Stimulated activated CD4-positive, alpha-beta T cell treated with anti-CD3 and anti-CD28 coated beads, Interleukin-12 subunit alpha, Interleukin-12 subunit beta, amount 100 ng/mL, for 24 hours (primary cell): ENCODE measurements around the gene CSMD2.

Experiments
- DNase-seq, 2 experiments: peaks; one replicate each; pipeline ENCODE4 v3.0.0-alpha.2; 2020; ENCODE audit warnings: low read depth in 2 of 2

CSMD2 gene

DNA sequence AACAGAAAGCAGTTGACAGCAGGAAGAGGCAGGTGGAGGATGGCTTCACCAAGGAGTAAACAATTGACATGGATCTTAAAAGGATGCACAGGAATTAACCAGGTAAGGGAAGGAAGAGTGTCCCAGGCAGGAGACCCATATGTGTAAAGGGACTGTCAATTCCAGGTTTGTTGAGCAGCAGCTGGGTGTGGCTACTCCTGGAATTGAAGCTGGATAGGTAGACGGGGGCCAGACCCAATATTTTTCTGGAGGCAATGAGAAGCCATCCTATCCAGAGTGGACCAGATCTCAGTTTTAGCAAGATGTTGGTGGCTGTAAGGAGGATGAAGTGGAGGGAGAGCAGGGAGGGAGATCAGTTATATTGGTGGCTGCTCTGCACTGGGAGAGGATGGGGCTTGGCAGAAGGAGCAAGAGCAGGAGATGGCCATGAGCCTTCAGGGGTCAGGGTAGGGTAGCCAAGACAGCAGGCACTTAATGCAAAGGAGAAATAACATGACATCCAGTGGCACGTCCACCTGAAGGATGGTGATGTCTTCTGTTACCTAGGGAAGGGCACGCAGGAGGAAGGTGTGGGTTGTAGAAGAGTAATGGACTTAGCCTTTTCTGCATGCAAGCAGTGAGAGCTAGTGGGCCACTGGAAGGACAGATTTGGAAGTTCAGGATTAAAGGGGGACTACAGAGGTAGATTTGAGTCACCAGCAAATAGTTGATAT is 447.9 kb downstream of the CSMD2 start:
- DNase-seq: no peak

DNA sequence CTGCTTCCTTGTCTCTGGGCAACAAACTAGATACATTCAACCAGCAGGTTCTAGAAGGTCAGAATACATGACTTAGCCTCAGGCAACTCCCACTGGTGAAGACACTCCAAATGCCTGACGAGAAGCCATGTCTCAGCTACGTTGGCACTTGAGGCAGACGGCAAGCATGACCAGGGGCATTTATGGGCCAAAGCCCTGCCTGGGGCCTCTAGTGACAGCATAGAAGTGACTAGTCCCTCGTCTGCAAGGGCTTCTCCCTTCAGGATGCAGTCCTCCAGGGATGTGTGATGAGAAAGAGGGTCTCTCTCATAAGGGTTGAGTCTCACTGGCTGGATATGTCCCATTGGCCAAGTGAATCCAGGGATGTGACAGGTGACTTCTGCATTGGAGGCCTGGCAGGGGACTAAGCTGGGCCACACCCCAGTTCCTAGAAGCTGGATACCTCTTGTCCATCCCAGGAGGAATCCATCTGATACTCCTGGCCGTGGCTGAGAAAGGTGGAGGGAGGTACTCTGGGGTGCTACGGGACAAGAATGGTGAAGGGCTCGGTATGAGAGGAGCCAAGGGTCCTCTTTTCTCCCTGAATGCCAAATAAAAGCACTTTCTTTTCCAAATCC is 449.7 kb downstream of the CSMD2 start:
- DNase-seq: no peak

DNA sequence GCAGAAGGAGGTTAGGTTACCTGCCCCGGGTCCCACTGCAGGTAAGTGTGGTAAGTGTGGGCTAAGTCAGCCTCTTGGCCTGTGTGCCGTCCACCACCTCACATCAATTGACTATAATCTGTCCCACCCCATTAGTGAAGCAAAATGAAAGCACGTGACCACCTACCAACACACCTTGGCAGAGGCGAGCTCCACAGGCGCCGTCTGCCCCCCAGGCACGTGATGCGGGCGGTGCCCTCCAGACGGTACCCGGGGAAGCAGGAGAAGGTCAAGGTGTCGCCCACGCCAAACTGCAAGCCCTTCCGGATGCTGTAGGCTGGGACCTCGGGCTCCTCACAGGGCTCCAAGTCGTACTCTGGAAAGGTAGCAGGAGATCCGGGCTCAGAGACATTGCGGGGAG is 450.6 kb downstream of the CSMD2 start:
- no peak for DNase-seq

DNA sequence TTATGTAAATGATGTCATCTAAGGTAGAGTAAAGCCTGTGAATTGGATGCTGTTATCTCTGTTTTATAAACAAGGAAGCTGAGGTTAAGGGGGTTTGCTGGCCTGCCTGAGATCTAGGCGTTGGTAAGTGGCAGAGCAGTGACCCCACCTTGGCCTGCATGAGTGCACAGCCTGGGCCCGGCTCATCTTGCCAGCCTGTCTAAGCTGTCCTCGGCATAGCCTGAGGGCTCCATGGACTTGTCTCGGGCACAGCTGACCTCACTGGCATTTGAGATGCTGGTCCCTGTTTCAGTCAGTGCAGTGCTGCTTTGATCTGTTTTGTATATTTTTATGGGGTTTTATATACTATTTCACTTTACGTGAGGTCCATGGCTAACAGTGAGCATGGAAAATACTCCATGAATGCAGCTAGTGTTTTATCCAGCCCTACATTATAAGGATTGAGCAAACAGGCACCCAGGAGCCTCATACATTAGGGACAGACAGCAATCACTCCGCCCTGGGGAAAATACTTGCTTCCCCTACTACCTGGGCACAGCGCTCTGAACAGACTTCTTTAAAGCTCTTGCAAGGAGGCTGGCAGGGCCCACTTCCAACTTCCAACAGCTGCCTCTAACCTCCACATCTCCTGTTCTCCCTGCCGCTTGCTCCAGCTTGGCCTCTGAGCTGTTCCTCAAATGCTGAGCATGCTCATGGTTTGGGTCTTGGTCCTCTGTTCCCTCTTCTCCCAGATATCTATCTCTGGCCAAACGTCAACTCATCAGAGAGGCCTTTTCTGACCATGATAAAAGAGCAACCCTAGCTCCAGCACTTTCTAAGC is 451.8 kb downstream of the CSMD2 start:
- no peak for DNase-seq

DNA sequence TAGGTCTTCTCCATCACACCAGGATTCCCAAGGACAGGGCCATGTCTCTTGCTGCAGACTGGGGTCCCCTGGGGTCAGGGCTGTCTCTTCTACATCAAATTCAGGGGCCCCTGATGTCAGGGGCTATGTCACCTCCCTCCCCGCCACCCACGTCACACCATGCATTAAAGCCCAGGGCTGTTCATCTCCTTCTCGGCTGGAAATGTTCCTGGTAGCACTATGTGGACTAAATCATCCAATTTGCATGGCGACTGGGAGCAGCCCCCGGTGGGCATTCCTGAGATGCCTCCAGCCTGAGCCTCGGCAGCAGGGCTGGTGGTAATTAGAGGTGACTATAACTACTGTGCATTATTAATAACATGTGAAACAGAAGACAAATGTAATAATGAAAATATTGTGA is 452.8 kb downstream of the CSMD2 start:
- DNase-seq: no peak

DNA sequence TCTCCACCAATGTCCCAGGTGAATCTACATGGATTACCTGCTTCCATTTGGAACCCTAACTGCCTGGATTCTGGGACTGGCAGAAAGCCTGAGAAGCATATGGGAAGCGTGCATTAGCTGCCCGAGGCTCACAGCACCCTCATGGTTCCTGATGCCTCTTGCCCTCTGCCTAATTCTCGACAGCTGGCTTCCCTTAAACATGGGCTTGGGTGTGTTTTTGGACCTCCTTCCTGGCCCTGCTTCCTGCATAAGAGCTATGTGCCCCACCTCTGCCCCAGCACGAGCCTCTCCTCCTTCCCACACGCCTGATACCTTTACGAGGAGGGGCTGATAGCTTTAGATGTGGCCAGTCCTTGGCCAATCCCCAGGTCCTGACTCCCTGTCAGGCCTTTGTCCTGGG is 453.5 kb downstream of the CSMD2 start:
- no peak for DNase-seq

DNA sequence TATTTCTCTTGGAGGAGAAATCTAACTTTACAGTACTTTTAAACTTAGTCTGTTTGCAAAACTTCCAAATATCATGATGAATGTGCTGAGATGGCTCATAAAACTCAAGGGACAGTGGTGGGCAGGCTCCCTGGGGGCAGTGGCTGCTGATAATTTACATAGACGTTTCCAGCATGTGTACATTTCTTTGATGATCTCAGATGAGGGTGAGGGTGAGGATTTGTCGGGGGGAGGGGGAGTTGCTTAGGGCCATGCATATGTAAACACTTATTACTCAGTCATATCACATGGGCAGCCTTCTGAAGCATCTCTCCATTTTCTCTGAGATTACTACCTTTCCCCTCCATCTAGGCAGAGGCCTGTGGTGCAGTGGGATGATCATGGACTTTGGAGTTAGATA is 454.1 kb downstream of the CSMD2 start:
- DNase-seq: no peak

DNA sequence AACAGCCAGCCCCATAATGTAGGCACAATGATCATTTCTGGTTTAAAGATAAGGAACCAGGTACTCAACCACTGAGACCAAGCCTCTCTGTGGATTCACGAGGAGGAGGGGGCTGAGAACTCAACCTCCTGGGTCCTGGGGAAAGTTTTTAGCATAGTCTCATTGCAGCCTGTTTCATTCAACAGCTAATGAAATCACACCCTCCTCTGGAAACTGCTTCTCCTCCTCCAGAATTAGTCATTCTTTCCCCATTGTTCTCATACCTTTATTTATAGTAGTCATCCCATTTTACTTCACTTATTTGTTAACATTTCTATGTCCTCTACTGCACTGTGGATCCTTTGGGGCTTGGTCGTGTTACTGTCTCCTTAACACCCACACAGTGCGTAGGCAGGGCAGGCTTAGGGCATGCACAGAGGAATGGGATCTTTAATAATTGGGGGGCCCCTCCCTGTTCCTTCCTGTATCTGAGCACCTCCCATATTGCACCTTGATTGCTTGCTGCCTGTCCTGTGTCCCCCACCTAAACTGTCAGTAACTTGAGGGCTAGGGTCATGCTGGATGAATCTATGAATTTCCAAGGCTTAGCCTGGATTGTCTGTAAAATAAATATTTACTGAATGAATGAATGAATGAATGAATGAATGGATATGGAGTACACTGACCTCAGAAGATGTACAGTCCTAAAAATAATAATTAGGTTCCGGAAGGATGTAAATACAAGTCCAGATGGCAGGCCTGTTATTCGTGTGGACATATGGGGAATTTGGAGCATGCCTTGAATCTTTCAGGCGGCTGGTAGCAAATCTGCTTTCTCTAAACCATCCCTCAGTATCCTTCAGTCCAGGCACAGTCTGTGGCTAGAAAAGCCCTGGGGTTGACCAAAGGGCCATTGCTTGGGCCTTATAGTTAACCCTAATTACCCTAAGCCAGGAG is 455.0 kb downstream of the CSMD2 start:
- no peak for DNase-seq

DNA sequence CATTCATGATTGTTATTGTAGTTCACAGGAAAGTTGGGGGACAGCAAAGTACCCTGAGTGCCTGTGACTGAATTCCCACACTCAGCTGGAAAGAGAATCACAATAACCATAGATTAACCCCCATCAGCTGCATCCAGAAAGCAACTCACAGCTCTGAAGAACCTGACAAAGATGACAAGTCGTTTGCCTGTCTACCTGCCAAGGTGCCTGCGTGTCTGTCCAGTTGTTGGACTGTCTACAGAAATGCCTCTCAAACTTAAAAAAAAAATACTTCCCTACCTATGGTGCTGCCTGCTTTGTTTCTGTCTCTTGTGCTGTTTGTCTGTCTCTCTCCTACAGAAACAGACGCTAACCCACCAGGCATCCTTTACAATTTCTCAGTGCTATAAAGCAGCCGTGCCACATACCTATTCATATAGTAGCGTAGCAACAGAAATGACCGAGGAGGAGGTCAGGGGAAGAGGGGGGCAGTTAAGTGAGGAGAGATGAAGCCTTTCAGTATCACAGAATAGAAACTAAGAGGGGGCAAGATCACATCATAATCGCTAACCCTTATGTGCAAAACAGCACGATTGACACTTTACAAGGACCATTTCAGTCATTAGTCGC is 455.8 kb downstream of the CSMD2 start:
- no peak for DNase-seq

DNA sequence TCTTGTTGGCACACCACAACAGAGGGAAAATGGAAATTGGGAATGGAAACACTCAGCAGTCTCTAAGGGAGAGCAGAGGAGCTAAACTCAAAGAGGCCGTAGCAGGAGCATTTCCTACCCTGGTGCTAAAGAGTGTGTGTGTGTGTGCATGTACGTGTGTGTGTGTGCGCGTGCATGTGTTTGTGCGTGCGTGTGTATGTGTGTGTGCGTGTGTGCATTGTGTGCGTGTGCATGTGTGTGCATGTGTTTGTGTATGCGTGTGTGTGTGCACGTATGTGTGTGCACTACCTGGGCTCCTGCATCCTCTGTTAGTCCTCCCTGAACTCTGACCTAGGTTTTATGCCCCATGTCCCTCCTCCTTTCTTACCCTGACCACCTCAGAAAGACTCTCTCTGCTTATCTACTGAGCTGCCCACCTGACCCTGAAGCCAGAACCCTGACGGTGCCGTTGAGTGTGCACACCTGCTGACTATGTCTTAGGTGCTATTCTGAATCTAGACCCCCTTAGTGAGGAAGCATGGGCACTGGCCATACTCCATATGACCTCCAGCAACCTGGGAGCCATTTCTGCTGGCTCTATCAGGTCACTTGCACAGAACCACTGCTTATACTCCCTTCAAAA is 458.3 kb downstream of the CSMD2 start:
- DNase-seq: no peak

DNA sequence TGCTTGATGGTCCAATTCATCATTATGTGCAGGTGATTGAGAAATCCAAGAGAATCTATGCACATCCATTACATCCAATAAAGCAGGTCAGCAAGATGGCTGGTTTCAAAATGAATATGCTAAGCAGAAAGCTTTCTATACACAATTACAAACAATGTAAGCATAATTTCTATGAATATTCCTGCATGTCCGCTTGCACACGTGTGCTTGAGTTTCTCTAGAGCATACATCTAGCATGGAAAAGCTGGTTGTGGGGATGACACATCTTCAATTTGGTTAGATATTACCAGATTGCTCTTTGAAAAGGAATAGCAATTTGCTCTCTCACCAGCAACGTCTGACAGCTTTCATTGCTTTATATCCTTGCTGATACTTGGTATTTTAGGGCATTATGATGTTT is 461.6 kb downstream of the CSMD2 start:
- no peak for DNase-seq

DNA sequence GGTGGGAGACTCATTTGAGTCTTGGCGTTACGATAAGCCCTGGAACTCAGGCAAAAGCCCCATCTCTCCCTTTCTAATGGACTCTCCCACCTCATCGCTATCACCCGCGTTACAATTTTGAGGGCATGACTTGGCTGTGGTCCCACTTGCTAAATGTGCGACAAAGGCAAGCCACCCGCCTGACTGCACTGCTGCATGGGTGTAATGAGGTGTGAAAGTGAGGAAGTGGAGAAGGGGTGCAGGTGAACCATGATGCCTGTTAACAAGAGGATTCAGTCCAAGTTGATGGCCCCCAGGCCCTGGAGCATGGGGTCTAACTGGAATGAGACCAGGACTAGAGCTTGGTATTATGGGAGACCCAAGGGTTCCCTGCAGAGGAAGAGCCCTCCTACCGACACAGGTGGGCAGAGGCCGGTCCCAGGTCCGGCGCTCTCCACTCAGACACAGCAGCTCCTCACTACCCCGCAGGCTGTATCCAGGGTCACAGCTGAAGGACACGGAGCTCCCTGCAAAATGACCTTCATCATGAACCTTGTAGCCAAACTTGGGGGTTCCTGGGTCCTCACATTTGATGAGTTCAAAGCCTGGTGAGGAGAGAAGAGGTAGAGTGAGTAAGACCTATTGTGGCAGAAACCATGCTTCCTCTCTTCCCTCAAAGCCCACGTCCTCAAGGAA is 466.5 kb downstream of the CSMD2 start:
- no peak for DNase-seq

DNA sequence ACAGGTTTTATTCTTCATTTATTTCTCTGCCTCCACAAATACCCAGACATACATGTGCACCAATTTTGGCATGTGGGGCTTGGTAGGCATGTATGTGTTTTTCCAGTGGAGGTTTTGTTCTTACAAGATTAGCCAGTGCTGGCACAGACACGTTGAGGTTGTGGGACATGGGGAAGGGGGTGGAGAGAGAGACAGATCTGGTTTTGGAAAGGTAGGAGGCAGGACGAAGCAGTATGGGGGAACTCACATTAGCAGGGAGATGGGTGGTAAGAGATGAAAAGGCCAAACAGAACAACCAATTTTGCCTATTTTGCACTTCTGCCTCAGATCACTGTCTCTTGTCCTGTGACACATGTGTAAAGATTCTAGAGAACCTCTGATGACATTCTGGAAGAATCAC is 467.2 kb downstream of the CSMD2 start:
- DNase-seq: no peak

DNA sequence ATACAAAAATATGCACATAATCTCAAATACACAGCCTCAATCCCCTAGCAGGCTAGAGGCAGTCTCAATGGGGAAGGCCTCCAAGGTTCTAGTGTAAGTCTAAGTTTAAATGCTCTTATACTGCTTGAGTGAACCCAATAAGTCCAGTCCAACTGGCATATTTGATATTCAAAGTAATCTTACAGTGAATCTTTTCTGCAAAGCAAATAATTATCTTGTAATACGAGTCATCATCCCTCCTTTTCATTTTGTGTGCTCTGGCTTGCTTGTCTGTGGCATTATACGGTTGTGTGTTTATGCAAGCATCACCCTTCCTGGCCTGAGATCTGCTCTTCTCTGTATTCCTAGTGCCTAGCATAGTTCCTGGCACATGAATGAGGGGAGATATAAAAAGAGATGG is 468.1 kb downstream of the CSMD2 start:
- no peak for DNase-seq

DNA sequence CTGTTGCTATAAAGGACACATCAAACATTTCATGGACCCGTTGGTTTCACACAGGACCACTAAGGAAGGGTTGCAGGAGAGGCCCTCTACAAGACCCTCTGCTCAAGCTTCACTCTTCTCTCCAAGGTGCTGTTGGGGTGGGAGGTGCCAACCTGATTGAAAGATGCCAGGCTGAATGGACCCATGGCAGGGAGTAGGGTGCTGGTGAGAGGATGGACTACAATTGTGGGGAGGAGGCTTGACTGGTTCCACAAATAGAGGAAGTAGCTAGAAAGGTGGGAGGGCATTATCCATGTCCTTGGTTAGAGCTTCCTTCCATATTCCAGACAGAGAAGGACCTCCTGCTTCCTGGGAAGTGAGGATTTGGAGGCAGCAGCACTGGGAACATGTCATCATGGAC is 468.7 kb downstream of the CSMD2 start:
- no peak for DNase-seq

DNA sequence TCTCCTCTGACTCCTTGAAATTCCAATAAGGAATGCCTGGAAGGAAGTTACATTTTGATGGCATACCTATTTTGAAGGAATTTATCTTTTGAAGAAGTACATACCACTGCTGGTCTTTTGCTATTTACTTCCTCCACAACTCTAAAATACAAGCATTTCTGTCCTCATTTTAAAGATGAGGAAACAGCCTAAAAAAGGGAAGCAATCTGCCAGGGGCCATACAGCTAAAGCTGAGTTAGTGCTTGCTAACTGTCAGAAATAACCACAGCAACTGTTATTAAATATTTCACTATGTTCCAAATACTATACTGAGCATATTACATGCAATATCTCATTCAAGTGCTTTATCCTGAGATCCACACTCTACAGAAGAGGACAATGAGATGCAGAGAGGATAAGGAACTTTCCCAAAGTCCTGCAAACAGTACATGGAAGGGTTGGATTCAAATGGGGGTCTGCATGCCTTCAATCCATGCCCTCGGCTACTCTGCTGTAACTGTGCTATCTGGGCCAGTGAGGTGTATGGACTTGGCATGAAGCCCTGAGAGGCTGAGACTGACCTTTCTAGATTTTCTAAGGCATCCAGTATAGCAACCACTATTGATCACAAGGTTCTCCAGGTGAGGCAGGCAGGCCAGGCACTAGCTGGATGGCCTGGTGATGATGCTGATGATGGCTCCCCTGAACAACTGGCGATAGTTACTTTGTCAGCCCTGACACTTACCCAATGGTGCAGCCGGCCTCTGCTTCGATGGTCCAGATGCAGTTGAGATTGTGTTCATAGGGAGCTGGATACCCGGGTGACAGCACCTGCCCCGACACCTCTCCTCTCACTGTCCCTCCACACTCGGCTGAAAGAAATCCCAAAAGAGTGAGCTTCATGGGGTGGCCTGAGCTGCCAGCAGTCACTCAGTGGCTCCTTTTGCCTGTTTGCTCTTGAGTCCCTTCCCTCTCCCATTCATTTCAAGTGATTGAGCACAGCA is 472.5 kb downstream of the CSMD2 start:
- no peak for DNase-seq

DNA sequence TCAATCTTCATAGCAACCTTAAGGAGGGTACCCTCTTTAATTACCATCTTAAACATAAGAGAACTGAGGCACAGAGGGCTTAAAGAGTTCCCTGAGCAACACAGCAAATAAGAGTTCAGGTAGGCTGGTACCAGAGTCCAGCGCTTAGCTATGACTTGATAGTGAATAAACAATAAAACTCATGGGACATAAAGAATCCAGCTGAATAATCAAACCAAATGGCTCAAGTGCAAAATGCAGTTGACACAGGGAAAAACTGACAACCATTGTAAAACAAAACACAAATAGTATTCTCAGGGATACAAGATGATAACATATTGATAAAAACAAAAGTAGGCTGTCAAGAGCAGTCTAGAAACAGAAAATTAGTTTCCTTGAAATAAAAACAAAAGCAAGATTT is 478.0 kb downstream of the CSMD2 start:
- DNase-seq: no peak

DNA sequence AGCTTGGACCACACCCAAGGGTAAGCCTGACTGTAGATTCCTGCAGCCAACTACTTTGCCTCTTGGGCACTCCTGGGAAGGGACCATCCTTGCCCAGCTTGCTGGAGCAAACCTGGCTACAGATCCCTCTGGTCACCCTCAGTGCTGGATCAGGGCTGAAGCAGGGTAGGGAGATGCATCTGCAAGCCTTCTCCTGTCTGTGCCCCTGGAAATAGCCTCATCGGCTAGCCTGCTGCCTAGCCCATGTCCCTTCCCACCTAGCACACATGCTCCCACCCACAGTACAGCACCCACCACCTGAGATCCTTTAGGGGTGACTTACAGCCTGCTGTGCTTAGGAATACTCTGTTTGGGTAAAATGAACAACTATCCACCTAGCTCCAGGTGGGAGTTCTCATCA is 478.5 kb downstream of the CSMD2 start:
- DNase-seq: no peak

DNA sequence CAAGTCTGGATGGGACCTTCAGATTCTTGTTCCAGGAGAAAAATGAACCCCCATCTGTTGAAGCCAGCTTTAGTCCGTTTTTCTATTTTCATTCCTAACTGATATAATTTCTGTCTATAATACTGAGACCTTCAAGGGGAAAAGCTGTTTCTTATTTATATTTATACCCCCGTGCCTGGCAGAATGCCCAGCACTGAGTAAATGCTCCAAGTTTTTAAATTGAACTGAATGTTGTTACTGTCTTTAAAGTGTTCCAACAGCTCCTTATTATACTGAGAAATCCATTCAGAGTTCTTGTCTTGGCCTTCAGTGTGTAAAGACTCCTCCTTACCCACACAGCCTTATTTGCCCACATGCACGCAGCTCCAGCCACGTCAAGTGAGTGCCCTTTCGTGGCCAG is 479.8 kb downstream of the CSMD2 start:
- DNase-seq: no peak
